ENCODE results near the gene ADGRF3. TPM values are rescaled to one million over a fixed set of nuclear protein-coding genes. Genes with fewer than 3 reads are reported as not detected.
A peak's percentile ranks its signal among the peaks of the same experiment; 100 is the strongest.

The ADGRF3 gene, protein sequence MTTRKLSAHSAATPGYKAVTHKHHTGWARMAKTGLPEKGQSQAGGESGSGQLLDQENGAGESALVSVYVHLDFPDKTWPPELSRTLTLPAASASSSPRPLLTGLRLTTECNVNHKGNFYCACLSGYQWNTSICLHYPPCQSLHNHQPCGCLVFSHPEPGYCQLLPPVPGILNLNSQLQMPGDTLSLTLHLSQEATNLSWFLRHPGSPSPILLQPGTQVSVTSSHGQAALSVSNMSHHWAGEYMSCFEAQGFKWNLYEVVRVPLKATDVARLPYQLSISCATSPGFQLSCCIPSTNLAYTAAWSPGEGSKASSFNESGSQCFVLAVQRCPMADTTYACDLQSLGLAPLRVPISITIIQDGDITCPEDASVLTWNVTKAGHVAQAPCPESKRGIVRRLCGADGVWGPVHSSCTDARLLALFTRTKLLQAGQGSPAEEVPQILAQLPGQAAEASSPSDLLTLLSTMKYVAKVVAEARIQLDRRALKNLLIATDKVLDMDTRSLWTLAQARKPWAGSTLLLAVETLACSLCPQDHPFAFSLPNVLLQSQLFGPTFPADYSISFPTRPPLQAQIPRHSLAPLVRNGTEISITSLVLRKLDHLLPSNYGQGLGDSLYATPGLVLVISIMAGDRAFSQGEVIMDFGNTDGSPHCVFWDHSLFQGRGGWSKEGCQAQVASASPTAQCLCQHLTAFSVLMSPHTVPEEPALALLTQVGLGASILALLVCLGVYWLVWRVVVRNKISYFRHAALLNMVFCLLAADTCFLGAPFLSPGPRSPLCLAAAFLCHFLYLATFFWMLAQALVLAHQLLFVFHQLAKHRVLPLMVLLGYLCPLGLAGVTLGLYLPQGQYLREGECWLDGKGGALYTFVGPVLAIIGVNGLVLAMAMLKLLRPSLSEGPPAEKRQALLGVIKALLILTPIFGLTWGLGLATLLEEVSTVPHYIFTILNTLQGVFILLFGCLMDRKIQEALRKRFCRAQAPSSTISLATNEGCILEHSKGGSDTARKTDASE
- total RNA-seq, result under 1 TPM; 0.35 to 0.93 TPM
- polyA plus RNA-seq (2013, experiment 1 of 2), result 0.07 TPM
- 0.08 TPM for polyA plus RNA-seq (2013, experiment 2 of 2)
- long read RNA-seq, experiment 1, result 0 reads
- long read RNA-seq, experiment 2, result 0 reads
- long read RNA-seq, experiment 3, partial matches to known transcripts, result 0 of 1 reads
- long read RNA-seq, experiment 3, other reads (novel, unspliced or antisense), result 1 of 1 reads
- long read RNA-seq, experiment 4, result 0 reads

- WGBS, 2 experiments (ENCODE audit: insufficient coverage in 1 of 2, insufficient read length in 1 of 2), result 0 to 2% methylated on average over 20 to 28 of the region's 28 CpGs
- Mint-ChIP-seq H3K4me1 (peaks cover 31% of the 10 kb centered on the region), H3K36me3 (ENCODE audit: low read depth) (peaks cover 16% of the 10 kb centered on the region), H3K27ac (peak within 1 kb of the TSS; percentile 100), H3K4me3 (peak within 1 kb of the TSS; percentile 96), H3K9me3 (no peaks in the 10 kb centered on the region), H3K27me3 (ENCODE audit: insufficient read depth) (no peaks in the 10 kb centered on the region)
- peak within 1 kb of the TSS; percentile 93 for H3K27ac ChIP-seq (ENCODE audit: low read depth, low read length)
- DNase-seq, result peak; percentile 79
- peaks cover 5% of the 10 kb centered on the region for H3K36me3 ChIP-seq (ENCODE audit: control insufficient read depth, insufficient read depth, low read length)
- H3K4me1 ChIP-seq (ENCODE audit: control insufficient read depth, insufficient read depth, low read length), result peaks cover 4% of the 10 kb centered on the region
- H3K27me3 ChIP-seq (ENCODE audit: control insufficient read depth, insufficient read depth, low read length, poor library complexity, severe bottlenecking), result no peaks in the 10 kb centered on the region
- H3K9ac ChIP-seq (ENCODE audit: extremely low read depth, low read length, poor library complexity, severe bottlenecking), result peak within 1 kb of the TSS; percentile 97
- H3K9me3 ChIP-seq (ENCODE audit: control insufficient read depth, low read length), result no peaks in the 10 kb centered on the region
- H3K4me3 ChIP-seq (ENCODE audit: low read length), result peak within 1 kb of the TSS; percentile 96
- TF ChIP-seq, protein P1, sequence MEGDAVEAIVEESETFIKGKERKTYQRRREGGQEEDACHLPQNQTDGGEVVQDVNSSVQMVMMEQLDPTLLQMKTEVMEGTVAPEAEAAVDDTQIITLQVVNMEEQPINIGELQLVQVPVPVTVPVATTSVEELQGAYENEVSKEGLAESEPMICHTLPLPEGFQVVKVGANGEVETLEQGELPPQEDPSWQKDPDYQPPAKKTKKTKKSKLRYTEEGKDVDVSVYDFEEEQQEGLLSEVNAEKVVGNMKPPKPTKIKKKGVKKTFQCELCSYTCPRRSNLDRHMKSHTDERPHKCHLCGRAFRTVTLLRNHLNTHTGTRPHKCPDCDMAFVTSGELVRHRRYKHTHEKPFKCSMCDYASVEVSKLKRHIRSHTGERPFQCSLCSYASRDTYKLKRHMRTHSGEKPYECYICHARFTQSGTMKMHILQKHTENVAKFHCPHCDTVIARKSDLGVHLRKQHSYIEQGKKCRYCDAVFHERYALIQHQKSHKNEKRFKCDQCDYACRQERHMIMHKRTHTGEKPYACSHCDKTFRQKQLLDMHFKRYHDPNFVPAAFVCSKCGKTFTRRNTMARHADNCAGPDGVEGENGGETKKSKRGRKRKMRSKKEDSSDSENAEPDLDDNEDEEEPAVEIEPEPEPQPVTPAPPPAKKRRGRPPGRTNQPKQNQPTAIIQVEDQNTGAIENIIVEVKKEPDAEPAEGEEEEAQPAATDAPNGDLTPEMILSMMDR (conservative IDR thresholded peaks at IDR 0.05), result no peak
Measured at GRCh38 chr2:26346454-26347053, at the start of gene ADGRF3. Gene ADGRF3 (minus strand): TSS chr2:26346789. CDS start chr2:26346234, 555 bp downstream.

GRCh38 chr2:26395394-26395793 is 48.8 kb upstream of the ADGRF3 start:
- no peak overlapping the region for H3K4me3 ChIP-seq (ENCODE audit: low read length)
- Mint-ChIP-seq H3K9me3 (no peaks in the 10 kb centered on the region), H3K27ac (no peak overlapping the region), H3K36me3 (ENCODE audit: low read depth) (peaks cover 9% of the 10 kb centered on the region), H3K4me3 (no peak overlapping the region), H3K27me3 (ENCODE audit: insufficient read depth) (no peaks in the 10 kb centered on the region), H3K4me1 (no peaks in the 10 kb centered on the region)
- H3K9ac ChIP-seq (ENCODE audit: extremely low read depth, low read length, poor library complexity, severe bottlenecking), result no peak overlapping the region
- 91 to 100% methylated on average over 2 to 4 of the region's 4 CpGs for WGBS, 2 experiments (ENCODE audit: insufficient coverage in 1 of 2, insufficient read length in 1 of 2)
- H3K9me3 ChIP-seq (ENCODE audit: control insufficient read depth, low read length), result no peaks in the 10 kb centered on the region
- DNase-seq, result no peak
- TF ChIP-seq, protein P1 (conservative IDR thresholded peaks at IDR 0.05), result peak; percentile 45
- H3K27ac ChIP-seq (ENCODE audit: low read depth, low read length), result no peak overlapping the region
- H3K4me1 ChIP-seq (ENCODE audit: control insufficient read depth, insufficient read depth, low read length), result no peaks in the 10 kb centered on the region
- H3K36me3 ChIP-seq (ENCODE audit: control insufficient read depth, insufficient read depth, low read length), result peaks cover 53% of the 10 kb centered on the region
- no peaks in the 10 kb centered on the region for H3K27me3 ChIP-seq (ENCODE audit: control insufficient read depth, insufficient read depth, low read length, poor library complexity, severe bottlenecking)

DNA sequence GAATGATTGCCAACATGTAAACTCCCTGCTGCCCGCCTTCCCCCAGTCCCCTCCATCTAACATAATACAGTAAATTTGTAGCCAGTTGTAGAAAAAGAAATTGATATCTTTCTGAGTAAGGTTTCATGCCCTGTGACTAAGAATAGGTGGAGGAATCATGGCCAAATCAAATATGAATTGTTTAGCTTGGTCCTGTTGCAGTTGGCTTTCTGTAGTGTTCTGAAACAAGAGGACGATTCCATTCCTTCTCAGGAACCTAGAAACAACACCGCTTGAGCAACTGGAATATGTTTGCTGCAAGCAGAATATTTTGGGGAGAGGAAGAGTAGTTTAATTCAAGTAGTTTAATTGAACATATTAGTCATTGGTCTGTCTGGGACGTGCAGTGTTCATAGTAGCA is 48.1 kb upstream of the ADGRF3 start:
- Mint-ChIP-seq H3K4me3 (no peak overlapping the region), H3K9me3 (no peaks in the 10 kb centered on the region), H3K27me3 (ENCODE audit: insufficient read depth) (no peaks in the 10 kb centered on the region), H3K36me3 (ENCODE audit: low read depth) (peaks cover 14% of the 10 kb centered on the region), H3K27ac (no peak overlapping the region), H3K4me1 (no peaks in the 10 kb centered on the region)
- H3K9me3 ChIP-seq (ENCODE audit: control insufficient read depth, low read length), result no peaks in the 10 kb centered on the region
- H3K4me1 ChIP-seq (ENCODE audit: control insufficient read depth, insufficient read depth, low read length), result no peaks in the 10 kb centered on the region
- H3K36me3 ChIP-seq (ENCODE audit: control insufficient read depth, insufficient read depth, low read length), result peaks cover 60% of the 10 kb centered on the region
- no peak overlapping the region for H3K27ac ChIP-seq (ENCODE audit: low read depth, low read length)
- H3K4me3 ChIP-seq (ENCODE audit: low read length), result no peak overlapping the region
- no peak for DNase-seq
- TF ChIP-seq, protein P1 (conservative IDR thresholded peaks at IDR 0.05), result no peak
- no peaks in the 10 kb centered on the region for H3K27me3 ChIP-seq (ENCODE audit: control insufficient read depth, insufficient read depth, low read length, poor library complexity, severe bottlenecking)
- 80 to 93% methylated on average over 1 to 3 of the region's 4 CpGs for WGBS, 2 experiments (ENCODE audit: insufficient coverage in 1 of 2, insufficient read length in 1 of 2)
- no peak overlapping the region for H3K9ac ChIP-seq (ENCODE audit: extremely low read depth, low read length, poor library complexity, severe bottlenecking)
